ENCODE measurements around the gene BIN1.

DNA sequence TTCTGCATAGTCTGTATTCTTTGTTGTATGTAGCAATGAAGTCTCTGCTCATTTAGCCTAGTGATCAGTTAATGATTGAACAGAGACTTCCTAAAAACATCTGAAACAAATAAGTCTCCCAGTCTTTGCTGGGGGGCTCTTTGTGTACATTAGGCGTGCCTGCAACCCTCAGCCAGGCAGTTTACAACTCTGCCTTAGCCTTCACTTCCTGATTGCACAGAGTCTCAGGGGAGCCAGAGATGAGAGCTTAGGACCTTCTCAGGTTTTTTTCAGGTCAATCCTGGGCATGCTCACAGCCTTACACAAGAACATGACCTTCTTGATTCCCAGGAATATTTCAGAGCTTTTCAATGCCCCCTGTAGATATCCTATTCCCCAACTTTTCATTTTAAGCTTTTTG lies 44.0 kb upstream of the BIN1 start:
- TF ChIP-seq, protein P1, sequence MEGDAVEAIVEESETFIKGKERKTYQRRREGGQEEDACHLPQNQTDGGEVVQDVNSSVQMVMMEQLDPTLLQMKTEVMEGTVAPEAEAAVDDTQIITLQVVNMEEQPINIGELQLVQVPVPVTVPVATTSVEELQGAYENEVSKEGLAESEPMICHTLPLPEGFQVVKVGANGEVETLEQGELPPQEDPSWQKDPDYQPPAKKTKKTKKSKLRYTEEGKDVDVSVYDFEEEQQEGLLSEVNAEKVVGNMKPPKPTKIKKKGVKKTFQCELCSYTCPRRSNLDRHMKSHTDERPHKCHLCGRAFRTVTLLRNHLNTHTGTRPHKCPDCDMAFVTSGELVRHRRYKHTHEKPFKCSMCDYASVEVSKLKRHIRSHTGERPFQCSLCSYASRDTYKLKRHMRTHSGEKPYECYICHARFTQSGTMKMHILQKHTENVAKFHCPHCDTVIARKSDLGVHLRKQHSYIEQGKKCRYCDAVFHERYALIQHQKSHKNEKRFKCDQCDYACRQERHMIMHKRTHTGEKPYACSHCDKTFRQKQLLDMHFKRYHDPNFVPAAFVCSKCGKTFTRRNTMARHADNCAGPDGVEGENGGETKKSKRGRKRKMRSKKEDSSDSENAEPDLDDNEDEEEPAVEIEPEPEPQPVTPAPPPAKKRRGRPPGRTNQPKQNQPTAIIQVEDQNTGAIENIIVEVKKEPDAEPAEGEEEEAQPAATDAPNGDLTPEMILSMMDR (IDR thresholded peaks at IDR 0.05), result no peak
- TF ChIP-seq FOXM1 (IDR thresholded peaks at IDR 0.05; ENCODE audit: low read depth), result no peak
- TF ChIP-seq TEAD4 (IDR thresholded peaks at IDR 0.05; ENCODE audit: borderline replicate concordance, insufficient read depth), result no peak
- TF ChIP-seq EP300 (IDR thresholded peaks at IDR 0.05; ENCODE audit: borderline replicate concordance in 1 of 2, low read depth in 1 of 2, low read length in 1 of 2), result no peak
- TF ChIP-seq JUND (IDR thresholded peaks at IDR 0.05), result no peak
- TF ChIP-seq, protein P2, sequence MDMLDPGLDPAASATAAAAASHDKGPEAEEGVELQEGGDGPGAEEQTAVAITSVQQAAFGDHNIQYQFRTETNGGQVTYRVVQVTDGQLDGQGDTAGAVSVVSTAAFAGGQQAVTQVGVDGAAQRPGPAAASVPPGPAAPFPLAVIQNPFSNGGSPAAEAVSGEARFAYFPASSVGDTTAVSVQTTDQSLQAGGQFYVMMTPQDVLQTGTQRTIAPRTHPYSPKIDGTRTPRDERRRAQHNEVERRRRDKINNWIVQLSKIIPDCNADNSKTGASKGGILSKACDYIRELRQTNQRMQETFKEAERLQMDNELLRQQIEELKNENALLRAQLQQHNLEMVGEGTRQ (IDR thresholded peaks at IDR 0.05; ENCODE audit: borderline replicate concordance, low read depth, low read length), result no peak
- TF ChIP-seq RAD21 (IDR thresholded peaks at IDR 0.05; ENCODE audit: low read length), result no peak
- no peak for TF ChIP-seq SIN3A (IDR thresholded peaks at IDR 0.05; ENCODE audit: borderline replicate concordance, low read depth, low read length)
- no peak for TF ChIP-seq SMC3 (IDR thresholded peaks at IDR 0.05; ENCODE audit: low read depth, low read length)
- no peak for TF ChIP-seq GABPA (IDR thresholded peaks at IDR 0.05; ENCODE audit: low read depth)
